Muscle layer of colon (tissue), 2 donors: ENCODE data around the gene MFRP.

Experiments used
- H3K27ac ChIP-seq: one replicate; pipeline ENCODE4 v1.7.0; 2013; ENCODE audit warnings: low read depth, mild to moderate bottlenecking, low read length, moderate library complexity
- H3K27me3 ChIP-seq, 2 donors: one replicate each; pipeline ENCODE4 v1.7.0; 2013; ENCODE audit warnings: low read length in 2 of 2, mild to moderate bottlenecking in 2 of 2; ENCODE audit not compliant: insufficient read depth in 2 of 2, control insufficient read depth in 1 of 2
- H3K36me3 ChIP-seq: one replicate; pipeline ENCODE4 v1.7.0; 2013; ENCODE audit warnings: mild to moderate bottlenecking, low read length; ENCODE audit not compliant: insufficient read depth
- H3K4me1 ChIP-seq: one replicate; pipeline ENCODE4 v1.7.0; 2013; ENCODE audit warnings: mild to moderate bottlenecking, low read length; ENCODE audit not compliant: insufficient read depth
- H3K4me3 ChIP-seq, 2 donors: one replicate each; pipeline ENCODE4 v1.7.0; 2013; ENCODE audit warnings: low read length in 2 of 2, low read depth in 1 of 2, mild to moderate bottlenecking in 1 of 2, moderate library complexity in 1 of 2
- H3K9ac ChIP-seq: one replicate; pipeline ENCODE4 v1.7.0; 2013; ENCODE audit warnings: low read length
- H3K9me3 ChIP-seq: one replicate; pipeline ENCODE4 v1.7.0; 2013; ENCODE audit warnings: mild to moderate bottlenecking, low read length
- donor health status: abdominal sarcoma.
- donor health status: Adenocarcinoma of cecum.

The MFRP gene

GRCh38 chr11:119377961-119378667 lies 31.6 kb upstream of the MFRP start:
- Histone ChIP-seq H3K4me3 (no peak overlapping the region), H3K4me1 (peaks cover 45% of the 10 kb centered on the region), H3K27ac (no peak overlapping the region), H3K9ac (no peak overlapping the region), H3K9me3 (no peaks in the 10 kb centered on the region), H3K36me3 (no peaks in the 10 kb centered on the region), H3K27me3 (no peaks in the 10 kb centered on the region)

- Histone ChIP-seq H3K27me3 (no peaks in the 10 kb centered on the region), H3K27ac (peak overlapping the region; percentile 44), H3K4me1 (peaks cover 44% of the 10 kb centered on the region), H3K9me3 (no peaks in the 10 kb centered on the region), H3K36me3 (no peaks in the 10 kb centered on the region), H3K4me3 (no peak overlapping the region), H3K9ac (no peak overlapping the region)
Measured at GRCh38 chr11:119377112-119377901, 30.8 kb upstream of the MFRP start.

GRCh38 chr11:119376197-119376847 lies 29.8 kb upstream of the MFRP start:
- H3K27ac ChIP-seq = peak overlapping the region; percentile 70
- H3K36me3 ChIP-seq = no peaks in the 10 kb centered on the region
- no peaks in the 10 kb centered on the region for H3K27me3 ChIP-seq
- H3K4me3 ChIP-seq = peak overlapping the region in 1 of 2 donors; percentile 19
- H3K9ac ChIP-seq = no peak overlapping the region
- peaks cover 45% of the 10 kb centered on the region for H3K4me1 ChIP-seq
- H3K9me3 ChIP-seq = no peaks in the 10 kb centered on the region

- Histone ChIP-seq H3K9ac (peak overlapping the region; percentile 40), H3K4me3 (peak overlapping the region in 1 of 2 donors; percentile 19), H3K9me3 (no peaks in the 10 kb centered on the region)
Measured at GRCh38 chr11:119375337-119376196, 29.1 kb upstream of the MFRP start.

GRCh38 chr11:119374632-119375336 lies 28.3 kb upstream of the MFRP start:
- Histone ChIP-seq H3K27ac (peak overlapping the region; percentile 34), H3K4me3 (no peak overlapping the region), H3K36me3 (no peaks in the 10 kb centered on the region), H3K9me3 (no peaks in the 10 kb centered on the region), H3K27me3 (no peaks in the 10 kb centered on the region), H3K4me1 (peaks cover 53% of the 10 kb centered on the region), H3K9ac (peak overlapping the region; percentile 40)

More at GRCh38 chr11:119375337-119376196, 29.1 kb upstream of the MFRP start:
- peaks cover 45% of the 10 kb centered on the region for H3K4me1 ChIP-seq
- peak overlapping the region; percentile 70 for H3K27ac ChIP-seq
- H3K27me3 ChIP-seq = no peaks in the 10 kb centered on the region
- H3K36me3 ChIP-seq = no peaks in the 10 kb centered on the region

GRCh38 chr11:119373921-119374631 lies 27.6 kb upstream of the MFRP start:
- Histone ChIP-seq H3K9ac (peak overlapping the region; percentile 17), H3K27me3 (no peaks in the 10 kb centered on the region), H3K4me1 (peaks cover 59% of the 10 kb centered on the region), H3K36me3 (no peaks in the 10 kb centered on the region), H3K27ac (no peak overlapping the region), H3K4me3 (no peak overlapping the region), H3K9me3 (no peaks in the 10 kb centered on the region)

GRCh38 chr11:119373059-119373920 lies 26.8 kb upstream of the MFRP start:
- Histone ChIP-seq H3K9me3 (no peaks in the 10 kb centered on the region), H3K9ac (no peak overlapping the region), H3K27me3 (no peaks in the 10 kb centered on the region), H3K4me3 (no peak overlapping the region), H3K4me1 (peaks cover 67% of the 10 kb centered on the region), H3K27ac (no peak overlapping the region), H3K36me3 (no peaks in the 10 kb centered on the region)

GRCh38 chr11:119372260-119373058 lies 26.0 kb upstream of the MFRP start:
- Histone ChIP-seq H3K4me3 (no peak overlapping the region), H3K4me1 (peaks cover 75% of the 10 kb centered on the region)

GRCh38 chr11:119371778-119372182 lies 25.3 kb upstream of the MFRP start:
- no peak overlapping the region for H3K27ac ChIP-seq

More at GRCh38 chr11:119372260-119373058, 26.0 kb upstream of the MFRP start:
- Histone ChIP-seq H3K27ac (no peak overlapping the region), H3K9ac (no peak overlapping the region), H3K27me3 (no peaks in the 10 kb centered on the region), H3K36me3 (no peaks in the 10 kb centered on the region), H3K9me3 (no peaks in the 10 kb centered on the region)

More at GRCh38 chr11:119371778-119372182, 25.3 kb upstream of the MFRP start:
- Histone ChIP-seq H3K4me3 (no peak overlapping the region), H3K9me3 (no peaks in the 10 kb centered on the region), H3K36me3 (no peaks in the 10 kb centered on the region), H3K27me3 (no peaks in the 10 kb centered on the region), H3K9ac (no peak overlapping the region), H3K4me1 (peaks cover 82% of the 10 kb centered on the region)
